Activated T-helper 17 cell treated with anti-CD3 and anti-CD28 coated beads, Interleukin-2, amount 50 U/mL, for 72 hours (primary cell): ENCODE results near the gene TTYH1. TPM values are rescaled to one million over a fixed set of nuclear protein-coding genes. Genes with fewer than 3 reads are reported as not detected.

Experiments
- ATAC-seq: fragments of 150-1000 bp; cut with Tn5 transposase; replicated peaks from 2 replicates; pipeline ENCODE4 v1.10.0; 2021; ENCODE audit warnings: mild to moderate bottlenecking, moderate library complexity
- H3K27ac Mint-ChIP-seq: one replicate; pipeline ENCODE4 v1.8.0; 2022; ENCODE audit warnings: mixed read lengths
- H3K27me3 Mint-ChIP-seq: one replicate; pipeline ENCODE4 v1.8.0; 2022; ENCODE audit warnings: mixed read lengths
- H3K36me3 Mint-ChIP-seq: one replicate; pipeline ENCODE4 v1.8.0; 2022; ENCODE audit warnings: low read depth, mild to moderate bottlenecking, mixed read lengths
- H3K4me1 Mint-ChIP-seq: one replicate; pipeline ENCODE4 v1.8.0; 2022; ENCODE audit warnings: mixed read lengths
- H3K4me3 Mint-ChIP-seq: one replicate; pipeline ENCODE4 v1.8.0; 2022; ENCODE audit warnings: mild to moderate bottlenecking, mixed read lengths
- H3K9me3 Mint-ChIP-seq: one replicate; pipeline ENCODE4 v1.8.0; 2022; ENCODE audit warnings: mixed read lengths
- total RNA-seq, 2 donors: library from RNA; stranded (reverse); gene quantifications; one replicate each; pipeline ENCODE4 v1.2.3, GENCODE V29; 2022

Gene TTYH1
- total RNA-seq, 2 donors from 2014 or later, result 0.40 TPM; not detected in 1

- ATAC-seq, result no peak
- Mint-ChIP-seq H3K27me3 (peaks cover 12% of the 10 kb centered on the region), H3K4me1 (no peaks in the 10 kb centered on the region), H3K36me3 (no peaks in the 10 kb centered on the region), H3K27ac (no peak overlapping the region), H3K9me3 (no peaks in the 10 kb centered on the region), H3K4me3 (no peak overlapping the region)
These were observed 9.6 kb downstream of the TTYH1 start for GRCh38 chr19:54424660-54425381.

- no peak for ATAC-seq
- no peak overlapping the region for H3K27ac Mint-ChIP-seq
- peaks cover 12% of the 10 kb centered on the region for H3K27me3 Mint-ChIP-seq
- H3K36me3 Mint-ChIP-seq, result no peaks in the 10 kb centered on the region
- no peak overlapping the region for H3K4me3 Mint-ChIP-seq
- H3K4me1 Mint-ChIP-seq, result no peaks in the 10 kb centered on the region
- no peaks in the 10 kb centered on the region for H3K9me3 Mint-ChIP-seq
These were observed 10.1 kb downstream of the TTYH1 start for GRCh38 chr19:54425382-54425723.

GRCh38 chr19:54426291-54426931 is 11.1 kb downstream of the TTYH1 start:
- H3K4me1 Mint-ChIP-seq, result peaks cover 5% of the 10 kb centered on the region
- H3K27me3 Mint-ChIP-seq, result peaks cover 16% of the 10 kb centered on the region
- H3K27ac Mint-ChIP-seq, result no peak overlapping the region
- no peaks in the 10 kb centered on the region for H3K9me3 Mint-ChIP-seq
- H3K36me3 Mint-ChIP-seq, result no peaks in the 10 kb centered on the region
- no peak for ATAC-seq
- no peak overlapping the region for H3K4me3 Mint-ChIP-seq

- no peak overlapping the region for H3K4me3 Mint-ChIP-seq
- no peak for ATAC-seq
These were observed 12.3 kb downstream of the TTYH1 start for GRCh38 chr19:54427586-54427985.

GRCh38 chr19:54428323-54429175 is 13.3 kb downstream of the TTYH1 start:
- H3K27ac Mint-ChIP-seq, result no peak overlapping the region
- no peak overlapping the region for H3K4me3 Mint-ChIP-seq
- ATAC-seq, result no peak
- no peaks in the 10 kb centered on the region for H3K9me3 Mint-ChIP-seq
- peaks cover 16% of the 10 kb centered on the region for H3K27me3 Mint-ChIP-seq
- no peaks in the 10 kb centered on the region for H3K36me3 Mint-ChIP-seq
- peaks cover 6% of the 10 kb centered on the region for H3K4me1 Mint-ChIP-seq

More at GRCh38 chr19:54427586-54427985, 12.3 kb downstream of the TTYH1 start:
- peaks cover 17% of the 10 kb centered on the region for H3K27me3 Mint-ChIP-seq
- no peak overlapping the region for H3K27ac Mint-ChIP-seq
- no peaks in the 10 kb centered on the region for H3K9me3 Mint-ChIP-seq
- peaks cover 6% of the 10 kb centered on the region for H3K4me1 Mint-ChIP-seq
- no peaks in the 10 kb centered on the region for H3K36me3 Mint-ChIP-seq

- H3K4me1 Mint-ChIP-seq, result peaks cover 6% of the 10 kb centered on the region
- H3K4me3 Mint-ChIP-seq, result no peak overlapping the region
- H3K36me3 Mint-ChIP-seq, result no peaks in the 10 kb centered on the region
- H3K9me3 Mint-ChIP-seq, result no peaks in the 10 kb centered on the region
- H3K27ac Mint-ChIP-seq, result no peak overlapping the region
- ATAC-seq, result no peak
- peaks cover 14% of the 10 kb centered on the region for H3K27me3 Mint-ChIP-seq
These were observed 13.9 kb downstream of the TTYH1 start for GRCh38 chr19:54429176-54429495.

GRCh38 chr19:54429545-54430227 is 14.4 kb downstream of the TTYH1 start:
- H3K36me3 Mint-ChIP-seq, result no peaks in the 10 kb centered on the region
- H3K27ac Mint-ChIP-seq, result no peak overlapping the region
- no peak for ATAC-seq
- H3K9me3 Mint-ChIP-seq, result no peaks in the 10 kb centered on the region
- peaks cover 10% of the 10 kb centered on the region for H3K4me1 Mint-ChIP-seq
- no peak overlapping the region for H3K4me3 Mint-ChIP-seq
- H3K27me3 Mint-ChIP-seq, result peaks cover 14% of the 10 kb centered on the region

- Mint-ChIP-seq H3K4me3 (no peak overlapping the region), H3K27ac (no peak overlapping the region), H3K36me3 (no peaks in the 10 kb centered on the region), H3K9me3 (no peaks in the 10 kb centered on the region), H3K4me1 (peaks cover 15% of the 10 kb centered on the region), H3K27me3 (peaks cover 14% of the 10 kb centered on the region)
- ATAC-seq, result peak; percentile 66
These were observed 15.3 kb downstream of the TTYH1 start for GRCh38 chr19:54430306-54431254.

GRCh38 chr19:54431255-54431838 is 16.1 kb downstream of the TTYH1 start:
- ATAC-seq, result no peak
- no peak overlapping the region for H3K4me3 Mint-ChIP-seq
- peaks cover 16% of the 10 kb centered on the region for H3K4me1 Mint-ChIP-seq
- no peaks in the 10 kb centered on the region for H3K9me3 Mint-ChIP-seq
- no peak overlapping the region for H3K27ac Mint-ChIP-seq
- H3K27me3 Mint-ChIP-seq, result peaks cover 14% of the 10 kb centered on the region
- no peaks in the 10 kb centered on the region for H3K36me3 Mint-ChIP-seq

- no peak for ATAC-seq
- peaks cover 24% of the 10 kb centered on the region for H3K4me1 Mint-ChIP-seq
These were observed 17.0 kb downstream of the TTYH1 start for GRCh38 chr19:54432144-54432738.

GRCh38 chr19:54433697-54434096 is 18.4 kb downstream of the TTYH1 start:
- H3K4me3 Mint-ChIP-seq, result no peak overlapping the region
- no peaks in the 10 kb centered on the region for H3K9me3 Mint-ChIP-seq
- ATAC-seq, result no peak
- H3K4me1 Mint-ChIP-seq, result peaks cover 24% of the 10 kb centered on the region
- no peaks in the 10 kb centered on the region for H3K36me3 Mint-ChIP-seq
- peaks cover 11% of the 10 kb centered on the region for H3K27me3 Mint-ChIP-seq
- no peak overlapping the region for H3K27ac Mint-ChIP-seq

More at GRCh38 chr19:54432144-54432738, 17.0 kb downstream of the TTYH1 start:
- H3K9me3 Mint-ChIP-seq, result no peaks in the 10 kb centered on the region
- H3K27me3 Mint-ChIP-seq, result peaks cover 11% of the 10 kb centered on the region
- no peak overlapping the region for H3K4me3 Mint-ChIP-seq
- H3K27ac Mint-ChIP-seq, result no peak overlapping the region
- H3K36me3 Mint-ChIP-seq, result no peaks in the 10 kb centered on the region

- no peaks in the 10 kb centered on the region for H3K9me3 Mint-ChIP-seq
- peak overlapping the region; percentile 63 for H3K27ac Mint-ChIP-seq
- H3K4me1 Mint-ChIP-seq, result peaks cover 24% of the 10 kb centered on the region
- peaks cover 7% of the 10 kb centered on the region for H3K27me3 Mint-ChIP-seq
- no peak for ATAC-seq
- no peaks in the 10 kb centered on the region for H3K36me3 Mint-ChIP-seq
- no peak overlapping the region for H3K4me3 Mint-ChIP-seq
These were observed 19.0 kb downstream of the TTYH1 start for GRCh38 chr19:54434112-54434872.
